GM12891 (cell line): ENCODE data around the gene EID3.

Experiments
- PAX5 ChIP-seq: IDR thresholded peaks from 2 replicates; pipeline ENCODE4 v1.6.1; 2011; ENCODE audit warnings: low read length, moderate library complexity, mild to moderate bottlenecking; ENCODE audit not compliant: insufficient read depth, severe bottlenecking
- POLR2A ChIP-seq: IDR thresholded peaks from 2 replicates; pipeline ENCODE4 v1.6.1; 2011; ENCODE audit warnings: low read depth, low read length, control low read depth
- POLR2AphosphoS5 ChIP-seq: IDR thresholded peaks from 2 replicates; pipeline ENCODE4 v1.6.1; 2011; ENCODE audit warnings: low read depth, low read length, control low read depth
- POU2F2 ChIP-seq: IDR thresholded peaks from 2 replicates; pipeline ENCODE4 v1.6.1; 2011; ENCODE audit warnings: low read depth, mild to moderate bottlenecking, control low read depth, low read length, moderate library complexity
- TAF1 ChIP-seq: IDR thresholded peaks from 2 replicates; pipeline ENCODE4 v1.6.1; 2011; ENCODE audit warnings: low read depth, low read length, control low read depth

DNA sequence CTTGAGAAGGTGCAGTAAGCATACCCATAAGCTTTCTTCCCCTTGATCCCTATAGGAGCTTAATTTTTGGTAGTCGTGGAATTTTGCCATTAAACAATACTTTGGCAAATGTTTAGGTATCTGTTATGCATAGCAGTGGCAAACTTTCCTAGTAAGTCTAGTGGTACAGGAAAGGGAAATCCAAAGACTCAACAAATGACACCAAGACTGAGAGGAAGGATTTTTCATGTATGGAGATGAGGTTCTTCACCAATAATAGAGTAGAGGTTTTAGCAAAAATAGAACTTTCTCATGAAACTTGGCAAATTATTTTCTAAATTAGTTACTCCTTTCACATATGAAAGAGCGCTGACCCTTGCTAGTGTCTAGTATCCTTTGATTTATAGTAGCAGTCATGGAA, 2.8 kb downstream of the EID3 start:
- TF ChIP-seq TAF1: no peak
- TF ChIP-seq POLR2AphosphoS5: no peak
- TF ChIP-seq POLR2A: no peak
- TF ChIP-seq PAX5: no peak
- TF ChIP-seq POU2F2: no peak
